ENCODE measurements around the gene CUL9. TPM values are rescaled to one million over a fixed set of nuclear protein-coding genes. Genes with fewer than 3 reads are reported as not detected.
"Not testable (repeated sequence)": the region's sequence is repeated elsewhere in the genome, so short reads cannot be mapped to it uniquely, and the experiment has no call there.

The CUL9 gene
- total RNA-seq (2013): 26.8 TPM
- polyA plus RNA-seq (10 to 100 TPM in 1 of 3 donors, 1 to 10 TPM in 2; 2.9 to 68.8 (median 3.8) TPM), polyA minus RNA-seq (21.8 and 25.5 TPM in 2 replicates), total RNA-seq (9.6 to 68.7 (median 34.3) reads per million in 11 experiments)

GRCh38 chr6:43181942-43182860 is at the start of gene CUL9:
Gene CUL9 (plus strand): TSS chr6:43182196. CDS start chr6:43184311, 2,115 bp downstream.
- intact Hi-C loops (cut with micrococcal nuclease): no loop called here
- peaks cover 4% of the 10 kb centered on the region for H4K20me1 ChIP-seq (ENCODE audit: insufficient read depth, low read length)
- Mint-ChIP-seq H3K27ac (peak within 1 kb of the TSS; percentile 53 to 93 (median 87)), H3K36me3 (peaks cover 49 to 59% of the 10 kb centered on the region in 2 donors), H3K9me3 (no peaks in the 10 kb centered on the region), H3K27me3 (ENCODE audit: low read depth in 3 of 3) (peaks cover 0 to 2% (median 0%) of the 10 kb centered on the region in 3 donors), H3K4me1 (peaks cover 29% of the 10 kb centered on the region), H3K4me3 (peak within 1 kb of the TSS; percentile 87 to 99)
- H3K4me2 ChIP-seq (replicated peaks; ENCODE audit: extremely low read depth, low read length, poor library complexity, severe bottlenecking): peak within 1 kb of the TSS; percentile 97
- no peaks in the 10 kb centered on the region for H3K27me3 ChIP-seq (ENCODE audit: control insufficient read depth in 2 of 2, insufficient read depth in 2 of 2, low read length in 2 of 2)
- peak; percentile 73 to 77 (median 75) for DNase-seq
- H3K9ac ChIP-seq (ENCODE audit: insufficient read depth, low read length, poor library complexity, severe bottlenecking): peak within 1 kb of the TSS; percentile 81
- H3K4me1 ChIP-seq (ENCODE audit: control insufficient read depth in 1 of 2, insufficient read depth in 2 of 2, low read length in 2 of 2): peaks cover 16 to 24% of the 10 kb centered on the region in 2 donors
- peak within 1 kb of the TSS; percentile 70 to 95 (median 81) for H3K4me3 ChIP-seq (replicated peaks in 1 of 3; ENCODE audit: low read depth in 2 of 3, low read length in 3 of 3)
- peaks cover 5% of the 10 kb centered on the region for H3K79me2 ChIP-seq (ENCODE audit: insufficient read depth, low read length)
- H2AFZ ChIP-seq (ENCODE audit: insufficient read depth, low read depth, low read length, poor library complexity, severe bottlenecking): peak within 1 kb of the TSS; percentile 93
- TF ChIP-seq, protein P1, sequence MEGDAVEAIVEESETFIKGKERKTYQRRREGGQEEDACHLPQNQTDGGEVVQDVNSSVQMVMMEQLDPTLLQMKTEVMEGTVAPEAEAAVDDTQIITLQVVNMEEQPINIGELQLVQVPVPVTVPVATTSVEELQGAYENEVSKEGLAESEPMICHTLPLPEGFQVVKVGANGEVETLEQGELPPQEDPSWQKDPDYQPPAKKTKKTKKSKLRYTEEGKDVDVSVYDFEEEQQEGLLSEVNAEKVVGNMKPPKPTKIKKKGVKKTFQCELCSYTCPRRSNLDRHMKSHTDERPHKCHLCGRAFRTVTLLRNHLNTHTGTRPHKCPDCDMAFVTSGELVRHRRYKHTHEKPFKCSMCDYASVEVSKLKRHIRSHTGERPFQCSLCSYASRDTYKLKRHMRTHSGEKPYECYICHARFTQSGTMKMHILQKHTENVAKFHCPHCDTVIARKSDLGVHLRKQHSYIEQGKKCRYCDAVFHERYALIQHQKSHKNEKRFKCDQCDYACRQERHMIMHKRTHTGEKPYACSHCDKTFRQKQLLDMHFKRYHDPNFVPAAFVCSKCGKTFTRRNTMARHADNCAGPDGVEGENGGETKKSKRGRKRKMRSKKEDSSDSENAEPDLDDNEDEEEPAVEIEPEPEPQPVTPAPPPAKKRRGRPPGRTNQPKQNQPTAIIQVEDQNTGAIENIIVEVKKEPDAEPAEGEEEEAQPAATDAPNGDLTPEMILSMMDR (IDR thresholded peaks at IDR 0.05): no peak
- peak within 1 kb of the TSS; percentile 42 to 89 for H3K27ac ChIP-seq (ENCODE audit: low read depth in 1 of 2, low read length in 2 of 2)
- H3K36me3 ChIP-seq (replicated peaks in 1 of 2; ENCODE audit: control insufficient read depth in 1 of 2, insufficient read depth in 2 of 2, low read length in 2 of 2): peaks cover 46 to 64% of the 10 kb centered on the region in 2 donors
- no peaks in the 10 kb centered on the region for H3K9me3 ChIP-seq (replicated peaks in 1 of 2; ENCODE audit: control insufficient read depth in 1 of 2, insufficient read depth in 1 of 2, low read length in 2 of 2)
- WGBS (ENCODE audit: insufficient coverage): under 1% methylated on average over 37 of the region's 51 CpGs

- H4K20me1 ChIP-seq (ENCODE audit: insufficient read depth, low read length): no peaks in the 10 kb centered on the region
- TF ChIP-seq, protein P1 (IDR thresholded peaks at IDR 0.05): no peak
- H3K27ac ChIP-seq (ENCODE audit: low read depth in 1 of 2, low read length in 2 of 2): no peak overlapping the region
- no peaks in the 10 kb centered on the region for H3K9me3 ChIP-seq (replicated peaks in 1 of 2; ENCODE audit: control insufficient read depth in 1 of 2, insufficient read depth in 1 of 2, low read length in 2 of 2)
- H3K4me1 ChIP-seq (ENCODE audit: control insufficient read depth in 1 of 2, insufficient read depth in 2 of 2, low read length in 2 of 2): peaks cover under 1 to 2% of the 10 kb centered on the region in 2 donors
- no peaks in the 10 kb centered on the region for H3K36me3 ChIP-seq (replicated peaks in 1 of 2; ENCODE audit: control insufficient read depth in 1 of 2, insufficient read depth in 2 of 2, low read length in 2 of 2)
- no peak overlapping the region for H2AFZ ChIP-seq (ENCODE audit: insufficient read depth, low read depth, low read length, poor library complexity, severe bottlenecking)
- Mint-ChIP-seq H3K4me3 (no peak overlapping the region), H3K36me3 (no peaks in the 10 kb centered on the region), H3K27ac (no peak overlapping the region), H3K4me1 (peaks cover 1% of the 10 kb centered on the region), H3K27me3 (ENCODE audit: low read depth in 3 of 3) (no peaks in the 10 kb centered on the region), H3K9me3 (no peaks in the 10 kb centered on the region)
- intact Hi-C loops (cut with micrococcal nuclease): no loop called here
- H3K79me2 ChIP-seq (ENCODE audit: insufficient read depth, low read length): no peaks in the 10 kb centered on the region
- H3K4me3 ChIP-seq (replicated peaks in 1 of 3; ENCODE audit: low read depth in 2 of 3, low read length in 3 of 3): no peak overlapping the region
- H3K4me2 ChIP-seq (replicated peaks; ENCODE audit: extremely low read depth, low read length, poor library complexity, severe bottlenecking): no peak overlapping the region
- WGBS (ENCODE audit: insufficient coverage): 100% methylated on average over 1 of the region's 3 CpGs
- DNase-seq: no peak
- no peak overlapping the region for H3K9ac ChIP-seq (ENCODE audit: insufficient read depth, low read length, poor library complexity, severe bottlenecking)
- no peaks in the 10 kb centered on the region for H3K27me3 ChIP-seq (ENCODE audit: control insufficient read depth in 2 of 2, insufficient read depth in 2 of 2, low read length in 2 of 2)
Observed at GRCh38 chr6:43138267-43138666, 43.7 kb upstream of the CUL9 start.

GRCh38 chr6:43139973-43140372 is 42.0 kb upstream of the CUL9 start:
- intact Hi-C loops (cut with micrococcal nuclease): loop anchor here (5.0 kb wide), 2 partner anchors 133 to 238 kb away; no protein-coding TSS in a partner anchor
- H3K36me3 Mint-ChIP-seq; DNase-seq; H3K36me3 ChIP-seq (replicated peaks in 1 of 2; ENCODE audit: control insufficient read depth in 1 of 2, insufficient read depth in 2 of 2, low read length in 2 of 2); H3K9me3 ChIP-seq (replicated peaks in 1 of 2; ENCODE audit: control insufficient read depth in 1 of 2, insufficient read depth in 1 of 2, low read length in 2 of 2); H3K4me2 ChIP-seq (replicated peaks; ENCODE audit: extremely low read depth, low read length, poor library complexity, severe bottlenecking); H3K79me2 ChIP-seq (ENCODE audit: insufficient read depth, low read length); H3K4me1 Mint-ChIP-seq; H3K27me3 ChIP-seq (ENCODE audit: control insufficient read depth in 2 of 2, insufficient read depth in 2 of 2, low read length in 2 of 2); H3K27me3 Mint-ChIP-seq (ENCODE audit: low read depth in 3 of 3); H3K9me3 Mint-ChIP-seq; H3K4me1 ChIP-seq (ENCODE audit: control insufficient read depth in 1 of 2, insufficient read depth in 2 of 2, low read length in 2 of 2); H3K9ac ChIP-seq (ENCODE audit: insufficient read depth, low read length, poor library complexity, severe bottlenecking); H3K27ac ChIP-seq (ENCODE audit: low read depth in 1 of 2, low read length in 2 of 2); H2AFZ ChIP-seq (ENCODE audit: insufficient read depth, low read depth, low read length, poor library complexity, severe bottlenecking); H3K4me3 ChIP-seq (replicated peaks in 1 of 3; ENCODE audit: low read depth in 2 of 3, low read length in 3 of 3); H4K20me1 ChIP-seq (ENCODE audit: insufficient read depth, low read length); H3K4me3 Mint-ChIP-seq: not testable (repeated sequence)
- peak overlapping the region in 1 of 7 donors; percentile 3 for H3K27ac Mint-ChIP-seq
- 96% methylated on average over 11 of the region's 11 CpGs for WGBS (ENCODE audit: insufficient coverage)

Measured in CD14-positive monocyte (primary cell).